HG02759 (cell line): ENCODE measurements around the gene CD93.

Experiments used
- ATAC-seq: cut with Tn5 transposase; IDR thresholded peaks from one replicate; pipeline ENCODE4 v1.9.1; 2021; ENCODE audit warnings: mild to moderate bottlenecking, moderate library complexity; ENCODE audit not compliant: unreplicated experiment

CD93 gene

GRCh38 chr20:23039136-23039875, 46.8 kb downstream of the CD93 start:
- ATAC-seq: no peak

GRCh38 chr20:23037017-23037481, 49.1 kb downstream of the CD93 start:
- ATAC-seq: no peak

GRCh38 chr20:23036371-23036770, 49.8 kb downstream of the CD93 start:
- ATAC-seq: no peak

GRCh38 chr20:23035731-23036130, 50.4 kb downstream of the CD93 start:
- no peak for ATAC-seq

- ATAC-seq: no peak
Observed at GRCh38 chr20:23034721-23035671, 51.1 kb downstream of the CD93 start, which contains the start of gene SSTR4. Gene SSTR4, plus strand, starts transcription at chr20:23035312. Its CDS starts 172 bp downstream, at chr20:23035484.

- ATAC-seq: no peak
Observed at GRCh38 chr20:23033918-23034317, 52.2 kb downstream of the CD93 start.

GRCh38 chr20:23032750-23033078, 53.4 kb downstream of the CD93 start:
- ATAC-seq: no peak

- no peak for ATAC-seq
Observed at GRCh38 chr20:23032056-23032749, 53.9 kb downstream of the CD93 start.

GRCh38 chr20:23031346-23031745, 54.8 kb downstream of the CD93 start:
- no peak for ATAC-seq
